ENCODE measurements around the gene ABTB2.

DNA sequence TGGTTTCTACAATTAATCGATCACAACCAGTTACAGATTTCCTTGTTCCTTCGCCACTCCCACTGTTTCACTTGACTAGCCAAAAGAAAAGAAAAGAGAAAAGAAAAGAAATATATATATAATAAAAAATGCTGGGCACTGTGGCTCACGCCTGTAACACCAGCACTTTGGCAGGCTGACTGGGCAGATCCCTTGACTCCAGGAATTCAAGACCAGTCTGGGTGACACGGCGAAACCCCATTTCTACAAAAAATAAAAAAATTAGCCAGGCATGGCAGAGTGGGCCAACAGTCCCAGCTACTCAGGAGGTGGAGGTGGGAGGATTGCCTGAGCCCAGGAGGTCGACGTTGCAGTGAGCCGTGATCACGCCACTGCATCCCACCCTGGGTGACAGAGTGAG lies 168.6 kb downstream of the ABTB2 start:
- TF ChIP-seq, protein P1, sequence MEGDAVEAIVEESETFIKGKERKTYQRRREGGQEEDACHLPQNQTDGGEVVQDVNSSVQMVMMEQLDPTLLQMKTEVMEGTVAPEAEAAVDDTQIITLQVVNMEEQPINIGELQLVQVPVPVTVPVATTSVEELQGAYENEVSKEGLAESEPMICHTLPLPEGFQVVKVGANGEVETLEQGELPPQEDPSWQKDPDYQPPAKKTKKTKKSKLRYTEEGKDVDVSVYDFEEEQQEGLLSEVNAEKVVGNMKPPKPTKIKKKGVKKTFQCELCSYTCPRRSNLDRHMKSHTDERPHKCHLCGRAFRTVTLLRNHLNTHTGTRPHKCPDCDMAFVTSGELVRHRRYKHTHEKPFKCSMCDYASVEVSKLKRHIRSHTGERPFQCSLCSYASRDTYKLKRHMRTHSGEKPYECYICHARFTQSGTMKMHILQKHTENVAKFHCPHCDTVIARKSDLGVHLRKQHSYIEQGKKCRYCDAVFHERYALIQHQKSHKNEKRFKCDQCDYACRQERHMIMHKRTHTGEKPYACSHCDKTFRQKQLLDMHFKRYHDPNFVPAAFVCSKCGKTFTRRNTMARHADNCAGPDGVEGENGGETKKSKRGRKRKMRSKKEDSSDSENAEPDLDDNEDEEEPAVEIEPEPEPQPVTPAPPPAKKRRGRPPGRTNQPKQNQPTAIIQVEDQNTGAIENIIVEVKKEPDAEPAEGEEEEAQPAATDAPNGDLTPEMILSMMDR (IDR thresholded peaks at IDR 0.05): no peak
- TF ChIP-seq EP300 (IDR thresholded peaks at IDR 0.05) (no peak), POLR2A (IDR thresholded peaks at IDR 0.05) (no peak)
